WTC11 (cell line): ENCODE measurements around the gene SARM1. TPM values are rescaled to one million over a fixed set of nuclear protein-coding genes. Genes with fewer than 3 reads are reported as not detected.

Source experiments
- ATAC-seq: fragments of 200-7000 bp; cut with Tn5 transposase; 2 replicates; pipeline ENCODE4 v1.10.0; 2021; ENCODE audit warnings: mild to moderate bottlenecking, moderate library complexity
- CTCF ChIA-PET: fragments of 300-600 bp; sonication (Branson Sonifier 250); formaldehyde crosslinking; loops from one replicate; lab custom pipeline; 2021; ENCODE audit warnings: antibody characterized with exemption; lab: Charles Lee
- POLR2A ChIA-PET: fragments of 350-600 bp; sonication (Branson Sonifier 250); formaldehyde crosslinking; loops from one replicate; lab custom pipeline; 2021; ENCODE audit warnings: antibody characterized with exemption; lab: Charles Lee
- DNase-seq: peaks from one replicate; pipeline ENCODE4 v3.0.0; 2021; ENCODE audit warnings: low spot score
- H3K27ac Mint-ChIP-seq: 2 replicates; pipeline ENCODE4 v1.8.0; 2021; ENCODE audit warnings: mixed read lengths
- H3K27me3 Mint-ChIP-seq: 2 replicates; pipeline ENCODE4 v1.8.0; 2021; ENCODE audit warnings: low read depth, mild to moderate bottlenecking, moderate library complexity, mixed read lengths
- H3K36me3 Mint-ChIP-seq: 2 replicates; pipeline ENCODE4 v1.8.0; 2021; ENCODE audit warnings: mixed read lengths
- H3K4me1 Mint-ChIP-seq: 2 replicates; pipeline ENCODE4 v1.8.0; 2022; ENCODE audit warnings: mixed read lengths
- H3K4me3 Mint-ChIP-seq: 2 replicates; pipeline ENCODE4 v1.8.0; 2021; ENCODE audit warnings: mild to moderate bottlenecking, moderate library complexity, mixed read lengths
- H3K9me3 Mint-ChIP-seq: 2 replicates; pipeline ENCODE4 v1.8.0; 2021; ENCODE audit warnings: mixed read lengths
- E2F5 ChIP-seq: sonication (generic); formaldehyde crosslinking; IDR thresholded peaks from 2 replicates; pipeline ENCODE4 v1.8.1; 2022; ENCODE audit warnings: mild to moderate bottlenecking, moderate library complexity, missing genetic modification reagents
- ELF4 ChIP-seq: sonication (generic); formaldehyde crosslinking; IDR thresholded peaks from 2 replicates; pipeline ENCODE4 v1.8.1; 2022; ENCODE audit warnings: low read depth, mild to moderate bottlenecking, moderate library complexity, missing genetic modification reagents
- ESRRA ChIP-seq: sonication (generic); formaldehyde crosslinking; IDR thresholded peaks from 2 replicates; pipeline ENCODE4 v1.8.1; 2022; ENCODE audit warnings: mild to moderate bottlenecking, missing genetic modification reagents, borderline replicate concordance
- ETV6 ChIP-seq: sonication (generic); formaldehyde crosslinking; IDR thresholded peaks from 2 replicates; pipeline ENCODE4 v1.8.1; 2022; ENCODE audit warnings: mild to moderate bottlenecking, missing genetic modification reagents
- FOXP1 ChIP-seq: sonication (generic); formaldehyde crosslinking; IDR thresholded peaks from 2 replicates; pipeline ENCODE4 v1.8.0; 2022; ENCODE audit warnings: missing genetic modification reagents, mild to moderate bottlenecking, moderate library complexity, borderline replicate concordance
- FOXP4 ChIP-seq: sonication (generic); formaldehyde crosslinking; IDR thresholded peaks from 2 replicates; pipeline ENCODE4 v1.8.0; 2022; ENCODE audit warnings: mild to moderate bottlenecking, missing genetic modification reagents
- GABPB1 ChIP-seq: sonication (generic); formaldehyde crosslinking; IDR thresholded peaks from 2 replicates; pipeline ENCODE4 v1.8.1; 2023; ENCODE audit warnings: mild to moderate bottlenecking, missing genetic modification reagents
- HMGXB4 ChIP-seq: sonication (generic); formaldehyde crosslinking; IDR thresholded peaks from 2 replicates; pipeline ENCODE4 v1.8.1; 2023; ENCODE audit warnings: mild to moderate bottlenecking, moderate library complexity, missing genetic modification reagents
- MYBL2 ChIP-seq: sonication (generic); formaldehyde crosslinking; IDR thresholded peaks from 2 replicates; pipeline ENCODE4 v1.8.1; 2023; ENCODE audit warnings: mild to moderate bottlenecking, moderate library complexity, missing genetic modification reagents
- RELA ChIP-seq: sonication (generic); formaldehyde crosslinking; IDR thresholded peaks from 2 replicates; pipeline ENCODE4 v1.8.1; 2022; ENCODE audit warnings: missing genetic modification reagents, mild to moderate bottlenecking, borderline replicate concordance
- SP1 ChIP-seq: sonication (generic); formaldehyde crosslinking; conservative IDR thresholded peaks from 2 replicates; pipeline ENCODE4 v1.8.1; 2022; ENCODE audit warnings: missing genetic modification reagents
- STAT6 ChIP-seq: sonication (generic); formaldehyde crosslinking; conservative IDR thresholded peaks from 2 replicates; pipeline ENCODE4 v1.8.1; 2023; ENCODE audit warnings: mild to moderate bottlenecking, low read depth, missing genetic modification reagents, moderate library complexity
- TCF7 ChIP-seq: sonication (generic); formaldehyde crosslinking; IDR thresholded peaks from 2 replicates; pipeline ENCODE4 v1.8.0; 2022; ENCODE audit warnings: mild to moderate bottlenecking, low read depth, missing genetic modification reagents, moderate library complexity
- ZNF121 ChIP-seq: sonication (generic); formaldehyde crosslinking; IDR thresholded peaks from 2 replicates; pipeline ENCODE4 v1.8.0; 2023; ENCODE audit warnings: missing genetic modification reagents
- ZNF219 ChIP-seq: sonication (generic); formaldehyde crosslinking; IDR thresholded peaks from 2 replicates; pipeline ENCODE4 v1.8.0; 2023; ENCODE audit warnings: missing genetic modification reagents, mild to moderate bottlenecking, borderline replicate concordance
- total RNA-seq: library from RNA; stranded (reverse); gene quantifications from 3 replicates; pipeline ENCODE4 v1.2.3, GENCODE V29; 2021
- TF ChIP-seq, protein P1 (sequence below): fragments of 250-450 bp; sonication (Bioruptor Pico); IDR thresholded peaks from 2 replicates; pipeline ENCODE4 v2.1.2; 2022; ENCODE audit warnings: mild to moderate bottlenecking, moderate library complexity
- TF ChIP-seq, protein P2 (sequence below): sonication (generic); formaldehyde crosslinking; IDR thresholded peaks from 2 replicates; pipeline ENCODE4 v1.8.0; 2022; ENCODE audit warnings: mild to moderate bottlenecking, missing genetic modification reagents

SARM1 gene
- total RNA-seq, 1 experiment from 2014 or later = 3.8 TPM

- ATAC-seq = peak; percentile 53
- peaks cover 31% of the 10 kb centered on the region for H3K27me3 Mint-ChIP-seq
- peak within 1 kb of the TSS; percentile 87 for H3K27ac Mint-ChIP-seq
- peaks cover 78% of the 10 kb centered on the region for H3K4me1 Mint-ChIP-seq
- H3K9me3 Mint-ChIP-seq = no peaks in the 10 kb centered on the region
- peak; percentile 80 for DNase-seq
- ChIA-PET POLR2A (no interaction called here), CTCF (interaction anchor here (0.6 to 3.7 kb wide), 16 partner anchors 9 to 154 kb away, joined by 3 to 62 read pairs (median 6); partner anchors contain the start of genes IFT20, SARM1, TNFAIP1 and VTN)
- TF ChIP-seq GABPB1 (CRISPR knock-in tag) (peak; percentile 34; the same call in 1 of the 2 replicates), ELF4 (CRISPR knock-in tag) (peak; percentile 59; the same call in 1 of the 2 replicates), MYBL2 (CRISPR knock-in tag) (peak; percentile 66; the same call in 1 of the 2 replicates), SP1 (CRISPR knock-in tag) (peak; percentile 75), FOXP1 (CRISPR knock-in tag) (peak; percentile 70), E2F5 (peak; percentile 39; the same call in 1 of the 2 replicates), TCF7 (CRISPR knock-in tag) (0 out of 2 replicates have a peak, but pooled peaks have one; percentile 77), ZNF121 (CRISPR knock-in tag) (0 out of 2 replicates have a peak, but pooled peaks have one; percentile 21), STAT6 (no peak), RELA (CRISPR knock-in tag) (peak; percentile 41; the same call in 1 of the 2 replicates), ESRRA (CRISPR knock-in tag) (peak; percentile 50; the same call in 1 of the 2 replicates), FOXP4 (CRISPR knock-in tag) (peak; percentile 64; the same call in 1 of the 2 replicates), HMGXB4 (CRISPR knock-in tag) (peak; percentile 40; the same call in 1 of the 2 replicates), ZNF219 (no peak), ETV6 (CRISPR knock-in tag) (no peak)
- TF ChIP-seq, protein P1, sequence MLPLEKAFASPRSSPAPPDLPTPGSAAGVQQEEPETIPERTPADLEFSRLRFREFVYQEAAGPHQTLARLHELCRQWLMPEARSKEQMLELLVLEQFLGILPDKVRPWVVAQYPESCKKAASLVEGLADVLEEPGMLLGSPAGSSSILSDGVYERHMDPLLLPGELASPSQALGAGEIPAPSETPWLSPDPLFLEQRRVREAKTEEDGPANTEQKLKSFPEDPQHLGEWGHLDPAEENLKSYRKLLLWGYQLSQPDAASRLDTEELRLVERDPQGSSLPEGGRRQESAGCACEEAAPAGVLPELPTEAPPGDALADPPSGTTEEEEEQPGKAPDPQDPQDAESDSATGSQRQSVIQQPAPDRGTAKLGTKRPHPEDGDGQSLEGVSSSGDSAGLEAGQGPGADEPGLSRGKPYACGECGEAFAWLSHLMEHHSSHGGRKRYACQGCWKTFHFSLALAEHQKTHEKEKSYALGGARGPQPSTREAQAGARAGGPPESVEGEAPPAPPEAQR (CRISPR knock-in tag) = no peak
- TF ChIP-seq, protein P2, sequence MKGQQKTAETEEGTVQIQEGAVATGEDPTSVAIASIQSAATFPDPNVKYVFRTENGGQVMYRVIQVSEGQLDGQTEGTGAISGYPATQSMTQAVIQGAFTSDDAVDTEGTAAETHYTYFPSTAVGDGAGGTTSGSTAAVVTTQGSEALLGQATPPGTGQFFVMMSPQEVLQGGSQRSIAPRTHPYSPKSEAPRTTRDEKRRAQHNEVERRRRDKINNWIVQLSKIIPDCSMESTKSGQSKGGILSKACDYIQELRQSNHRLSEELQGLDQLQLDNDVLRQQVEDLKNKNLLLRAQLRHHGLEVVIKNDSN = no peak
- H3K4me3 Mint-ChIP-seq = peak within 1 kb of the TSS; percentile 78
- H3K36me3 Mint-ChIP-seq = no peaks in the 10 kb centered on the region
Measured at GRCh38 chr17:28405632-28406472, 34.4 kb downstream of the SARM1 start, which contains the start of gene SLC46A1. Gene SLC46A1 (minus strand): TSS chr17:28406212. CDS start chr17:28406114, 98 bp downstream.
